HepG2 (cell line): ENCODE measurements around the gene MTX1. TPM values are rescaled to one million over a fixed set of nuclear protein-coding genes. Genes with fewer than 3 reads are reported as not detected.
A peak's percentile ranks its signal among the peaks of the same experiment; 100 is the strongest.

Source experiments
- ATAC-seq: fragments of 200-7000 bp; cut with Tn5 transposase; 3 replicates; pipeline ENCODE4 v1.9.1; 2020; ENCODE audit warnings: mild to moderate bottlenecking, moderate library complexity
- BruUV-seq: library from RNA; stranded (reverse); fragments of 400-500 nt; replicated peaks from 2 replicates; lab custom pipeline; 2021; lab: Mats Ljungman, UMichigan
- CTCF ChIA-PET: fragments of 300-600 bp; formaldehyde crosslinking; extraction: SDS; loops from one replicate; lab custom pipeline; 2021; ENCODE audit warnings: low total read pairs, inconsistent platforms, low intra/inter-chr PET ratio; lab: Yijun Ruan, JAX
- POLR2A ChIA-PET: fragments of 350-600 bp; sonication (Branson Sonifier 250); formaldehyde crosslinking; loops from one replicate; lab custom pipeline; 2020; ENCODE audit warnings: antibody characterized with exemption, inconsistent platforms; lab: Yijun Ruan, JAX
- DNase-seq: peaks from one replicate; pipeline ENCODE4 v3.0.0-alpha.2; 2015; ENCODE audit warnings: low spot score
- FAIRE-seq: peaks from 3 replicates; lab custom pipeline; 2011; peaks lifted over from hg19 to GRCh38; lab: Jason Lieb, UNC
- H2AFZ ChIP-seq: one replicate; pipeline ENCODE4 v1.6.1; 2011; ENCODE audit warnings: low read length, inconsistent platforms
- H3K27ac ChIP-seq: fragments of 300-600 bp; 3 replicates; pipeline ENCODE4 v1.8.0; 2011; ENCODE audit warnings: mixed run types, mild to moderate bottlenecking, mixed read lengths, low read length, inconsistent platforms; ENCODE audit not compliant: insufficient read depth; ENCODE audit errors: extremely low read length
- H3K27me3 ChIP-seq, 2 experiments: fragments of 200-600 bp in 1 of 2; 2 replicates in 1 of 2; 3 replicates in 1 of 2; pipeline versions ENCODE4 v1.6.0 to v1.8.0; 2011; ENCODE audit warnings: low read length in 2 of 2, mild to moderate bottlenecking in 2 of 2, moderate library complexity in 2 of 2, inconsistent platforms in 1 of 2; ENCODE audit not compliant: insufficient read depth in 2 of 2, control insufficient read depth in 1 of 2
- H3K36me3 ChIP-seq, 2 experiments: fragments of 200-600 bp in 1 of 2; replicated peaks in 1 of 2; 2 replicates in 1 of 2; 3 replicates in 1 of 2; pipeline versions ENCODE4 v1.5.1 to v1.8.0; 2011; ENCODE audit warnings: low read length in 2 of 2, inconsistent platforms in 1 of 2; ENCODE audit not compliant: insufficient read depth in 2 of 2, control insufficient read depth in 1 of 2
- H3K4me1 ChIP-seq: 2 replicates; pipeline ENCODE4 v1.5.1; 2012; ENCODE audit warnings: low read length, inconsistent platforms; ENCODE audit not compliant: insufficient read depth
- H3K4me2 ChIP-seq: 2 replicates; pipeline ENCODE4 v1.6.0; 2011; ENCODE audit warnings: low read depth, low read length, inconsistent platforms
- H3K4me3 ChIP-seq, 3 experiments: fragments of 200-600 bp in 1 of 3; sonication (generic), shearing (Covaris generic) in 1 of 3; replicated peaks in 1 of 3; 2 replicates each; pipeline ENCODE4 v1.5.1; 2011 to 2016; ENCODE audit warnings: low read length in 3 of 3, inconsistent platforms in 2 of 3, low read depth in 2 of 3, mild to moderate bottlenecking in 2 of 3, control low read depth in 1 of 3, mixed read lengths in 1 of 3; ENCODE audit not compliant: insufficient read depth in 1 of 3
- H3K79me2 ChIP-seq: one replicate; pipeline ENCODE4 v1.6.1; 2011; ENCODE audit warnings: low read length, inconsistent platforms; ENCODE audit not compliant: insufficient read depth
- H3K9ac ChIP-seq: 2 replicates; pipeline ENCODE4 v1.6.0; 2011; ENCODE audit warnings: mild to moderate bottlenecking, low read depth, low read length, inconsistent platforms; ENCODE audit not compliant: insufficient read depth
- H3K9me3 ChIP-seq: 2 replicates; pipeline ENCODE4 v1.5.1; 2012; ENCODE audit warnings: mild to moderate bottlenecking, low read length
- H4K20me1 ChIP-seq: 2 replicates; pipeline ENCODE4 v1.6.0; 2011; ENCODE audit warnings: inconsistent platforms, mild to moderate bottlenecking, low read length, moderate library complexity; ENCODE audit not compliant: insufficient read depth
- FOXP1 ChIP-seq, 2 experiments: fragments of 450-650 bp in 1 of 2; IDR thresholded peaks; 2 replicates each; pipeline ENCODE4 v1.6.1; 2017 to 2018; ENCODE audit warnings: antibody characterized with exemption in 1 of 2
- HMG20B ChIP-seq: conservative IDR thresholded peaks from 2 replicates; pipeline ENCODE4 v1.6.1; 2016; ENCODE audit warnings: missing genetic modification reagents, missing compliant biosample characterization
- MAZ ChIP-seq, 2 experiments: sonication (generic) in 1 of 2; formaldehyde crosslinking in 1 of 2; IDR thresholded peaks; 2 replicates each; pipeline versions ENCODE4 v1.5.0 to v1.6.1; 2012 to 2020; ENCODE audit warnings: low read depth in 2 of 2, mild to moderate bottlenecking in 2 of 2, borderline replicate concordance in 1 of 2, improper control_type of control experiment in 1 of 2, low read length in 1 of 2, missing genetic modification reagents in 1 of 2, moderate library complexity in 1 of 2
- MZF1 ChIP-seq: sonication (generic); formaldehyde crosslinking; IDR thresholded peaks from 2 replicates; pipeline ENCODE4 v1.8.1; 2023; ENCODE audit warnings: mild to moderate bottlenecking, missing genetic modification reagents, borderline replicate concordance
- NR2F1 ChIP-seq, 2 experiments: fragments of 450-650 bp in 1 of 2; formaldehyde crosslinking in 1 of 2; IDR thresholded peaks; 2 replicates each; pipeline versions ENCODE4 v1.5.0 to v1.6.1; 2016 to 2020; ENCODE audit warnings: mild to moderate bottlenecking in 1 of 2, missing compliant biosample characterization in 1 of 2, missing genetic modification reagents in 1 of 2, moderate library complexity in 1 of 2
- PTBP1 ChIP-seq: fragments of 200-400 bp; formaldehyde crosslinking; IDR thresholded peaks from 2 replicates; pipeline ENCODE4 v1.6.1; 2018; ENCODE audit warnings: low read length, low read depth; ENCODE audit not compliant: poor library complexity, severe bottlenecking
- SRSF4 ChIP-seq: fragments of 200-400 bp; formaldehyde crosslinking; IDR thresholded peaks from one replicate; pipeline ENCODE4 v1.6.1; 2018; ENCODE audit warnings: mild to moderate bottlenecking, low read depth, low read length, moderate library complexity; ENCODE audit not compliant: poor library complexity, severe bottlenecking
- ZC3H13 ChIP-seq: sonication (generic); formaldehyde crosslinking; IDR thresholded peaks from 2 replicates; pipeline ENCODE4 v1.8.1; 2023; ENCODE audit warnings: mild to moderate bottlenecking, missing genetic modification reagents, moderate library complexity
- ZNF138 ChIP-seq: sonication (generic); formaldehyde crosslinking; IDR thresholded peaks from 2 replicates; pipeline ENCODE4 v1.5.0; 2020; ENCODE audit warnings: mild to moderate bottlenecking, low read depth, missing genetic modification reagents
- ZNF296 ChIP-seq: sonication (generic); formaldehyde crosslinking; conservative IDR thresholded peaks from 2 replicates; pipeline ENCODE4 v1.5.0; 2020; ENCODE audit warnings: mild to moderate bottlenecking, missing genetic modification reagents
- ZNF660 ChIP-seq: sonication (generic); formaldehyde crosslinking; IDR thresholded peaks from 2 replicates; pipeline ENCODE4 v1.5.1; 2020; ENCODE audit warnings: mild to moderate bottlenecking, low read depth, missing genetic modification reagents, borderline replicate concordance
- ZNF790 ChIP-seq: sonication (generic); formaldehyde crosslinking; IDR thresholded peaks from 2 replicates; pipeline ENCODE4 v1.8.0; 2022; ENCODE audit warnings: missing genetic modification reagents, mild to moderate bottlenecking, borderline replicate concordance
- WGBS: methylation state at CpG from one replicate; pipeline ENCODE4 v1.1.6; 2017; ENCODE audit warnings: low lambda C conversion rate; 5-methylcytosine and 5-hydroxymethylcytosine counted together
- in situ Hi-C: cut with HindIII; loops from 2 replicates; pipeline ENCODE4 v1.10.0; 2017; ENCODE audit warnings: low pct_unique_long_range_greater_than_20kb; ENCODE audit not compliant: extremely low pct_ligation_motif_present
- intact Hi-C: fragments of 100-400 bp; cut with micrococcal nuclease; formaldehyde crosslinking; loops from one replicate; pipeline ENCODE4 v1.10.0; 2022; ENCODE audit not compliant: unreplicated experiment
- polyA plus RNA-seq, 8 experiments: library from polyadenylated mRNA; depleted of rRNA in 3 of 8; stranded (reverse) in 7 of 8; unstranded in 1 of 8; fragments of >200 nt; fragmentation: Illumina TruSeq in 4 of 8; extraction: Trizol in 4 of 8; gene quantifications; 2 replicates each; pipeline versions ENCODE4 v1.2.1 to v1.2.3, GENCODE V29; 2011 to 2016; ENCODE audit warnings: low read depth in 4 of 8, missing spikeins in 1 of 8, mixed read lengths in 1 of 8; ENCODE audit not compliant: insufficient read depth in 1 of 8
- total RNA-seq, 5 experiments: library from RNA; depleted of rRNA; stranded (reverse); fragments of >200 nt; fragmentation: Illumina TruSeq; extraction: Trizol; gene quantifications; 2 replicates each; pipeline ENCODE4 v1.2.3, GENCODE V29; 2016; ENCODE audit warnings: low read depth in 1 of 5
- TF ChIP-seq, protein P1 (sequence below): sonication (generic); formaldehyde crosslinking; IDR thresholded peaks from 2 replicates; pipeline ENCODE4 v1.4.0; 2020; ENCODE audit warnings: mild to moderate bottlenecking, missing genetic modification reagents
- TF ChIP-seq, protein P2 (sequence below): sonication (generic); formaldehyde crosslinking; conservative IDR thresholded peaks from 2 replicates; pipeline ENCODE4 v1.4.0; 2020; ENCODE audit warnings: missing genetic modification reagents
- TF ChIP-seq, protein P3 (sequence below): sonication (generic); formaldehyde crosslinking; IDR thresholded peaks from 2 replicates; pipeline ENCODE4 v1.8.1; 2023; ENCODE audit warnings: mild to moderate bottlenecking, missing genetic modification reagents, borderline replicate concordance
- TF ChIP-seq, protein P4 (sequence below): IDR thresholded peaks from 2 replicates; pipeline ENCODE4 v1.6.1; 2016; ENCODE audit warnings: missing genetic modification reagents, missing compliant biosample characterization
- TF ChIP-seq, protein P5 (sequence below): sonication (generic); formaldehyde crosslinking; IDR thresholded peaks from 2 replicates; pipeline ENCODE4 v1.8.1; 2022; ENCODE audit warnings: mild to moderate bottlenecking, missing genetic modification reagents

Gene MTX1
- total and polyA plus RNA-seq, 2 of the 13 experiments (the other 11 are each of a cell fraction or from before 2014, with no cell fraction given), result 64.5 to 72.6 TPM

DNA sequence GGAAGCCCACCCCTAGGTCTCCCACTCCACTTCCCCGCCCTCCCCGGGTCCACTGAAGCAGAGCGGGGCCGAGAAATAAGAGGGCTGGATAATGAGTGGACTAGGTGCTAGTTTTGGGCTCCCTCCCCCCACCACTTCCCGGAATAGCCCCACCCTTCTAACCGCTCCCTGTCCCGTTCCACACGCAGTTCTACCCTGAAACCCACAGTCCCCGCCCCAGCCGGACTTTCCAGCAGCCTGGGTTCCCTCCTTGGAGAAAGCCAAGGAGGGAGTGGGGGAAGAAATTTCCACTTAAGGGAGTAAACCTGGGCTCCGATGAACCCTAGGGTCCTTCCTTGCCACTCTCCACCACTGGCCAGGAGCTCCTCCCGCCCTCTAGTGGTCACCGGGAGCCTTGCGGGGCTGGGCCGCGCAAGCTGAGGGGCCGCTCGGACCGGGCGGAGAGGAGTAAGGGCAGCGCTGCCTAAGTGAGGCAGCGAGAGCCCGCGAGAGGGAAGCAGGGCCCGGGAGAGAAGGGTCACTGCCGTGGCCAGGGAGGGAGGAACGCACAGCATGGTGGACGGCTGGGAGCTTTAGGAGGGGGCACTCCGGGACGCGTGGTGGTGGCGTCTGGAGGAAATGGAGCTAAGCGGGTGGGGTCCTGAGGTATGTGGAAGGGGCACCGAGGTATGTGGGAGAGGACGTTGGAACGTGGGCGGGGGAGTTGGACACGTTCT is 15.1 kb upstream of the MTX1 start:
- no peak overlapping the region for H3K27ac ChIP-seq
- peak; percentile 91 for ATAC-seq
- 2% methylated on average over 23 of the region's 38 CpGs for WGBS
- intact Hi-C loops, result no loop called here
- no peaks in the 10 kb centered on the region for H3K9me3 ChIP-seq
- H3K9ac ChIP-seq, result peak overlapping the region; percentile 61
- ChIA-PET POLR2A (interaction anchor here (0.8 to 2.9 kb wide), 9 partner anchors 14 to 238 kb away, joined by 3 to 19 read pairs (median 4); partner anchors contain the start of genes KRTCAP2, MTX1, PBXIP1 and SCAMP3), CTCF (interaction anchor here (1.3 to 1.5 kb wide), 4 partner anchors 14 to 398 kb away, joined by 3 to 12 read pairs (median 4); no protein-coding TSS in a partner anchor)
- H3K4me1 ChIP-seq, result peaks cover 27% of the 10 kb centered on the region
- BruUV-seq, result no TSS peak
- H3K4me3 ChIP-seq, result peak overlapping the region; percentile 32 to 72 (median 60)
- peak overlapping the region; percentile 52 for H2AFZ ChIP-seq
- peak; percentile 75 for DNase-seq
- H3K79me2 ChIP-seq, result no peaks in the 10 kb centered on the region
- FAIRE-seq, result peak; percentile 56
- peaks cover 0 to 44% of the 10 kb centered on the region in 2 experiments; a peak in 4 of 5 replicates for H3K27me3 ChIP-seq
- H3K36me3 ChIP-seq, result no peaks in the 10 kb centered on the region
- in situ Hi-C loops, result no loop called here
- peak overlapping the region; percentile 98 for H3K4me2 ChIP-seq
- no peaks in the 10 kb centered on the region for H4K20me1 ChIP-seq
- TF ChIP-seq, protein P1, sequence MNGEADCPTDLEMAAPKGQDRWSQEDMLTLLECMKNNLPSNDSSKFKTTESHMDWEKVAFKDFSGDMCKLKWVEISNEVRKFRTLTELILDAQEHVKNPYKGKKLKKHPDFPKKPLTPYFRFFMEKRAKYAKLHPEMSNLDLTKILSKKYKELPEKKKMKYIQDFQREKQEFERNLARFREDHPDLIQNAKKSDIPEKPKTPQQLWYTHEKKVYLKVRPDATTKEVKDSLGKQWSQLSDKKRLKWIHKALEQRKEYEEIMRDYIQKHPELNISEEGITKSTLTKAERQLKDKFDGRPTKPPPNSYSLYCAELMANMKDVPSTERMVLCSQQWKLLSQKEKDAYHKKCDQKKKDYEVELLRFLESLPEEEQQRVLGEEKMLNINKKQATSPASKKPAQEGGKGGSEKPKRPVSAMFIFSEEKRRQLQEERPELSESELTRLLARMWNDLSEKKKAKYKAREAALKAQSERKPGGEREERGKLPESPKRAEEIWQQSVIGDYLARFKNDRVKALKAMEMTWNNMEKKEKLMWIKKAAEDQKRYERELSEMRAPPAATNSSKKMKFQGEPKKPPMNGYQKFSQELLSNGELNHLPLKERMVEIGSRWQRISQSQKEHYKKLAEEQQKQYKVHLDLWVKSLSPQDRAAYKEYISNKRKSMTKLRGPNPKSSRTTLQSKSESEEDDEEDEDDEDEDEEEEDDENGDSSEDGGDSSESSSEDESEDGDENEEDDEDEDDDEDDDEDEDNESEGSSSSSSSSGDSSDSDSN, result peak; percentile 91
- TF ChIP-seq SRSF4 (no peak), ZNF296 (CRISPR knock-in tag) (no peak), ZNF660 (CRISPR knock-in tag) (no peak), MAZ (IDR thresholded peaks at IDR 0.05; ENCODE audit: borderline replicate concordance, low read depth, low read length) (peak; percentile 68), MAZ (CRISPR knock-in tag; IDR thresholded peaks at IDR 0.05; ENCODE audit: low read depth) (peak; percentile 40; the same call in 1 of the 2 replicates), ZNF790 (CRISPR knock-in tag) (no peak), FOXP1 (IDR thresholded peaks at IDR 0.05) (no peak), FOXP1 (CRISPR knock-in tag; IDR thresholded peaks at IDR 0.05) (no peak), ZC3H13 (no peak), ZNF138 (CRISPR knock-in tag) (no peak), HMG20B (no peak), NR2F1 (CRISPR knock-in tag; IDR thresholded peaks at IDR 0.05) (no peak), MZF1 (CRISPR knock-in tag) (no peak), PTBP1 (no peak)
- TF ChIP-seq, protein P2, sequence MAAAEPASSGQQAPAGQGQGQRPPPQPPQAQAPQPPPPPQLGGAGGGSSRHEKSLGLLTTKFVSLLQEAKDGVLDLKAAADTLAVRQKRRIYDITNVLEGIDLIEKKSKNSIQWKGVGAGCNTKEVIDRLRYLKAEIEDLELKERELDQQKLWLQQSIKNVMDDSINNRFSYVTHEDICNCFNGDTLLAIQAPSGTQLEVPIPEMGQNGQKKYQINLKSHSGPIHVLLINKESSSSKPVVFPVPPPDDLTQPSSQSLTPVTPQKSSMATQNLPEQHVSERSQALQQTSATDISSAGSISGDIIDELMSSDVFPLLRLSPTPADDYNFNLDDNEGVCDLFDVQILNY (CRISPR knock-in tag), result 0 out of 2 replicates have a peak, but pooled peaks have one; percentile 28
- TF ChIP-seq, protein P3, sequence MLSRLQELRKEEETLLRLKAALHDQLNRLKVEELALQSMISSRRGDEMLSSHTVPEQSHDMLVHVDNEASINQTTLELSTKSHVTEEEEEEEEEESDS (CRISPR knock-in tag), result no peak
- TF ChIP-seq, protein P4, sequence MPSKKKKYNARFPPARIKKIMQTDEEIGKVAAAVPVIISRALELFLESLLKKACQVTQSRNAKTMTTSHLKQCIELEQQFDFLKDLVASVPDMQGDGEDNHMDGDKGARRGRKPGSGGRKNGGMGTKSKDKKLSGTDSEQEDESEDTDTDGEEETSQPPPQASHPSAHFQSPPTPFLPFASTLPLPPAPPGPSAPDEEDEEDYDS, result peak; percentile 26; the same call in 1 of the 2 replicates
- TF ChIP-seq, protein P5, sequence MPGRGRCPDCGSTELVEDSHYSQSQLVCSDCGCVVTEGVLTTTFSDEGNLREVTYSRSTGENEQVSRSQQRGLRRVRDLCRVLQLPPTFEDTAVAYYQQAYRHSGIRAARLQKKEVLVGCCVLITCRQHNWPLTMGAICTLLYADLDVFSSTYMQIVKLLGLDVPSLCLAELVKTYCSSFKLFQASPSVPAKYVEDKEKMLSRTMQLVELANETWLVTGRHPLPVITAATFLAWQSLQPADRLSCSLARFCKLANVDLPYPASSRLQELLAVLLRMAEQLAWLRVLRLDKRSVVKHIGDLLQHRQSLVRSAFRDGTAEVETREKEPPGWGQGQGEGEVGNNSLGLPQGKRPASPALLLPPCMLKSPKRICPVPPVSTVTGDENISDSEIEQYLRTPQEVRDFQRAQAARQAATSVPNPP, result no peak
